IgD-negative memory B cell (primary cell): ENCODE data around the gene OR10AD1. TPM values are rescaled to one million over a fixed set of nuclear protein-coding genes. Genes with fewer than 3 reads are reported as not detected.

ENCODE experiments used
- H3K27ac Mint-ChIP-seq, 3 donors: one replicate each; pipeline ENCODE4 v1.8.0; 2020 to 2022; ENCODE audit warnings: mild to moderate bottlenecking in 3 of 3, mixed read lengths in 3 of 3, moderate library complexity in 1 of 3
- H3K27me3 Mint-ChIP-seq: one replicate; pipeline ENCODE4 v1.8.0; 2021; ENCODE audit warnings: mixed read lengths
- H3K36me3 Mint-ChIP-seq: one replicate; pipeline ENCODE4 v1.8.0; 2020; ENCODE audit warnings: mild to moderate bottlenecking, mixed read lengths
- H3K4me1 Mint-ChIP-seq, 3 donors: one replicate each; pipeline ENCODE4 v1.8.0; 2020 to 2022; ENCODE audit warnings: mixed read lengths in 3 of 3, mild to moderate bottlenecking in 1 of 3
- H3K4me3 Mint-ChIP-seq, 4 donors: one replicate each; pipeline ENCODE4 v1.8.0; 2020 to 2022; ENCODE audit warnings: mild to moderate bottlenecking in 4 of 4, mixed read lengths in 4 of 4, moderate library complexity in 3 of 4
- H3K9me3 Mint-ChIP-seq, 3 donors: one replicate each; pipeline ENCODE4 v1.8.0; 2020 to 2021; ENCODE audit warnings: mixed read lengths in 3 of 3, mild to moderate bottlenecking in 1 of 3
- polyA plus RNA-seq: library from polyadenylated mRNA; unstranded; fragments of 300-500 nt; fragmentation: Illumina TruSeq; gene quantifications from one replicate; pipeline ENCODE4 v1.2.3, GENCODE V29; 2021

OR10AD1 gene
- polyA plus RNA-seq, 1 donor from 2014 or later: not detected

DNA sequence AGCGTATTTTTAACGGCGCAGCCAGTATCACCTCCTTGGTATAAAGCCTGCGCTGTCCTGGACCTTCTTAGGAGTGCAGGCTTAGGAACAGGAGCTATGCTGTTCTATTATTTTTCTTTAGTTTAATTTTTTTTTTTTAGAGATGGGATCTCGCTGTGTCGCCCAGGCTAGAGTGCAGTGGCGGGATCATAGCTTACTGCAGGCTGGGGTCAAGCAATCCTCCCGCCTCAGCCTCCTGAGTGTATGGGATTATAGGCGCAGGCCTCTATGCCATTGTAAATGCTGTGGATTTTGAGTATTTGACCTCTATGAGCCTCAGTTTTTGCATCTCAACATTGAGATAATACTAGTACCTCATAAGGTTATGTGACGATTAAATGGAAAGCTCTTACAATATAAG lies 4.1 kb downstream of the OR10AD1 start:
- peak overlapping the region; percentile 76 to 98 (median 91) for H3K27ac Mint-ChIP-seq
- no peaks in the 10 kb centered on the region for H3K27me3 Mint-ChIP-seq
- peaks cover 4 to 21% (median 6%) of the 10 kb centered on the region in 3 donors for H3K4me1 Mint-ChIP-seq
- H3K9me3 Mint-ChIP-seq: peaks cover 4 to 8% (median 7%) of the 10 kb centered on the region in 3 donors
- H3K4me3 Mint-ChIP-seq: peak overlapping the region; percentile 85 to 98 (median 92)
- no peaks in the 10 kb centered on the region for H3K36me3 Mint-ChIP-seq

DNA sequence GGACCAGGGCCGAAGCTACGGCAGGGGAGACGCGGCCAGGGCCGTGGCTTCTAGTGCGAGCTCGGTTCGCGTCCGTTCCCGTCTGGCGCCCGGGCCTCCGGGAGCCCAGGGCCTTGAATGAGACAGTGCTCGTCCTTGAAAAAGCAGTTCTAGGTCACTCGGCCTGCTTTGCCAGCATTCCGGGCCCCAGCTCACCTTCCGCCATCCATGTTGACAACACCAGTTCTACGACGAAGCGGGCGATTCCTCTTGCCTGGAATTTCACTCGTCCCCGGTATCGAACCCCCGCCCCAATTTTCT lies 4.5 kb downstream of the OR10AD1 start:
- H3K36me3 Mint-ChIP-seq: no peaks in the 10 kb centered on the region

DNA sequence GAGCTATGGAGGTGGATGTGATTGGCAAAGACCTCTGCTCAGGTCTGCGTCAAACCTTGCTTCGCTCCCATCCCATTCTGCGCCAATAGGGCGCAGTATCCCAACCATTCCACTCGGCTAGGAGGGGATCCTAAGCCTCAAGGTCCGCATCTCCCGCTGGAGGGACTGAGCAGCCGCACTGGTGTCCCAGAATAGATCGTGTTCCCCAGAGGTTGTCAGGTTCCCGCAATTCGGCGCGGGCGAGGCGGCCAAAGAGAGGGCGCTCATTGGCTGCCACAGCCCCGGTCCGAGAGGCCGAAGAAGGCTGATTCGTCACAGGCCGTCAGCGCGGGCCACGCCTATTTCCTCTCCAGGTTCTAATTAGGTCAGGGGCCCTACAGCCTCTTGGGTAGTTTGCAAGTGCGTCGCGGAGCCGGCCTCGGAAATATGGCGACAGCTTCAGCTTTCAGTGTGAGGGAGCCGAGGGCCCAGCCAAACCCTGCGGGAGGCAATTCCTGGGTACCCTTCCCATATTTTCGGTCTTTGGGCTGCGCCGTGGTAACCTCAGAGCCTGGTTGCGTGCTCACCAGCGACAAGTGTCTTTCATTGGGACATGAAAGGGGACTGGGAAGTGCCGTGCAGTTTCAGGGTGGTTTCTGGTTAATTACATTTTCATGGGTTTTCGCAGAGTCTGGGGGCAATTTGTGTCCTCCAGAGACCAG lies 5.0 kb downstream of the OR10AD1 start:
- Mint-ChIP-seq H3K27ac (peak overlapping the region; percentile 76 to 98 (median 91)), H3K36me3 (no peaks in the 10 kb centered on the region), H3K4me1 (peaks cover 4 to 21% (median 6%) of the 10 kb centered on the region in 3 donors), H3K27me3 (no peaks in the 10 kb centered on the region), H3K4me3 (peak overlapping the region; percentile 85 to 98 (median 92)), H3K9me3 (peaks cover 3 to 4% (median 4%) of the 10 kb centered on the region in 3 donors)

More for the DNA sequence above, 4.5 kb downstream of the OR10AD1 start:
- Mint-ChIP-seq H3K4me1 (peaks cover 4 to 21% (median 6%) of the 10 kb centered on the region in 3 donors), H3K9me3 (peaks cover 4 to 8% (median 7%) of the 10 kb centered on the region in 3 donors), H3K27me3 (no peaks in the 10 kb centered on the region), H3K4me3 (peak overlapping the region; percentile 85 to 98 (median 92)), H3K27ac (peak overlapping the region; percentile 76 to 98 (median 91))

DNA sequence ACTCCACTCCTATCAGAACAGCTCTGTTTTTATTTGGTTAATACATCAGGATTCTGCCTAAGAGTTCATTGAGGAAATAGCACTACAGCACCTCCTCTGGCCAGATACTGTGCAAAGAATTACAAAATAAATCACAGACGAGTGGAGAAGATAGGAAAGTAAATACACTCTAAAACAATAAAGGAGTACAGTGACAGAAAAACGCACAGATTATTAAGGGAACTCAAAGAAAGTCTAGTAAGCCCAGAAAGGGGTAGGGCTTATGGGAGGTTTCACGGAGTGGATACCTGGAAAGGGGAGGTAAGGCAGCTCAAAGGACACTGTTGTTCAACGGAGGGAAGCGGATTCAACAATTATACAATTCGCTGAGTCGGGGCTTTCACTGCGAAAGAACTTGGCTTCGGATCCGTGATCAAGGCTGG lies 5.5 kb downstream of the OR10AD1 start:
- Mint-ChIP-seq H3K9me3 (no peaks in the 10 kb centered on the region), H3K4me1 (peaks cover 4 to 21% (median 6%) of the 10 kb centered on the region in 3 donors), H3K27ac (peak overlapping the region; percentile 76 to 98 (median 91)), H3K4me3 (peak overlapping the region; percentile 85 to 98 (median 92)), H3K36me3 (no peaks in the 10 kb centered on the region), H3K27me3 (no peaks in the 10 kb centered on the region)

DNA sequence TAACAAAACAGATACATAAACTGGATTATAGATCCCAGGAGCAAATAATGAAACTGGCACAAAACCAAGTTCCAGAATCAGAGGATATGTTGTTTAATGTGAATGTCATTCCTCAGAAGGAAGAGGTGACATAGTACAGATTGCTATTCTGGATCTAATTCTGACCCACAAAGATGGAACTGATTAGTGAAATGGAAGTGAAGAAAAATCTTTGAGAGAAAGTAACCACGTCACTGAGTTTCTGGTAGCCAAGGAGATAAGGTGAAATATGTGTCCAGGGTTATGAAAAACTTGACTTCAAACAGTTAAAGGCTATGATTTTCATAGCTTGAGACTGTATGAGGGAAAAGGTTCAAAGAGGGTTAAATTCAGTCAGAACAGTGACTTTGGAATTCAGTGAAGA lies 8.3 kb downstream of the OR10AD1 start:
- Mint-ChIP-seq H3K4me1 (peaks cover 4 to 16% (median 5%) of the 10 kb centered on the region in 3 donors), H3K4me3 (peak overlapping the region in 1 of 4 donors; percentile 44), H3K27ac (no peak overlapping the region), H3K9me3 (no peaks in the 10 kb centered on the region), H3K27me3 (no peaks in the 10 kb centered on the region), H3K36me3 (no peaks in the 10 kb centered on the region)

DNA sequence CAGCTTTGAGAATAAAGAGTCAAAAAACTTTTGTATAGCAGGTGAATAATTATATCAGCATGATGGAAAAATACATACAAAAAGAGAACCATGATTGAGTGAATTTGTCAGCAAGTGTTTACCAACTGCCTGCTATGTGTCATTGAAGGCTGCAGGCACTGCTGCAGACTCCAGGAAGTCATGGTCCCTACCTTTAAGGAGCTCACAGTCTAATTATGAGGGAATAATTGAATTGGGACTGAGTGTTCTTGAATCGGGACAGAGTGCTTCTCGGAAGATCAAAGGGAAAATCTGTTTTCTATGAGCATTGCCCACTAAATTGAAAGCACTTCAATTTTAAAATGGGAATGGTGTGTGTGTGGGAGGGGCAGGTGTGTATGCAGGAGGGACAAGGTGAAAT lies 9.5 kb downstream of the OR10AD1 start:
- peak overlapping the region in 1 of 4 donors; percentile 43 for H3K4me3 Mint-ChIP-seq
- no peaks in the 10 kb centered on the region for H3K9me3 Mint-ChIP-seq
- peaks cover 0 to 6% (median 3%) of the 10 kb centered on the region in 3 donors for H3K4me1 Mint-ChIP-seq
- no peak overlapping the region for H3K27ac Mint-ChIP-seq
- H3K36me3 Mint-ChIP-seq: no peaks in the 10 kb centered on the region
- no peaks in the 10 kb centered on the region for H3K27me3 Mint-ChIP-seq

DNA sequence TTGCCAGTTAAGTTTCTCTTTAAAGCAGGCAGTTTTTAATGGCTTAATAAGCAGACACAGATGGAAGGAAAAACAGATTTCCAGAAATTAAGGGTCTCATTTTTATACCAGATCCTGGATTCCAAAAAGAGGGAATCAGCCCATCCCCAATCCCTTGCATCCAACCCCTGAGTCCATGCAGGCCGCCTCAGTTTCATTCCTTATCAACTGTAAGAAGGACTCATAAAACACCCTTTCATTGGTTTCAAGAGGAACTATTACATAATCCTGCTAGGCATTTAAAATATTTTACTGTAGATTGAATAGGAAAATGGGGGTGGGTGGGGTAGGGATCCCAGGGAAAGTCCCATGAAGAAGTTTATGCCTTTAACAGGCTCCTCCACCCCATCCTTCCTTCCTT lies 10.2 kb downstream of the OR10AD1 start:
- Mint-ChIP-seq H3K4me3 (peak overlapping the region in 1 of 4 donors; percentile 6), H3K36me3 (no peaks in the 10 kb centered on the region), H3K9me3 (no peaks in the 10 kb centered on the region), H3K27me3 (no peaks in the 10 kb centered on the region), H3K4me1 (peaks cover 0 to 6% (median 3%) of the 10 kb centered on the region in 3 donors), H3K27ac (no peak overlapping the region)

DNA sequence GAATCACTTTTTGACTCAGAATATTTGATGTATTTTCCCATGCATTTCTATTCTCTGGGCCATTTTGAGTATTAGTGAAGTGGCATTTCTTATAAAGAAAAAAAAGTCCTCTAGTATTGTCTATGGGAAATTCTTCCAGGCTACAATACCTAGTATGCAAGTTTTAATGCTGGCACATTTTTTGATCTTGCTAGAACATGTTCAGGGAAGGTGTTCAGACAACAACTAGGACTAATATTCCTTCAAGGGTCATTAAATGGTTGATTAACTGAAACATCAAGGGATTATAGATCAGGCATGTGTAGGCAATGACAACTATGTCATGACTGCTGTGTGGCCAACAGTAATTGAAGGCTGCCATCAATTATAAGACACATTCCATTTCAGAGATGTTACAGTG lies 12.0 kb downstream of the OR10AD1 start:
- Mint-ChIP-seq H3K36me3 (no peaks in the 10 kb centered on the region), H3K4me1 (no peaks in the 10 kb centered on the region), H3K9me3 (no peaks in the 10 kb centered on the region), H3K27me3 (no peaks in the 10 kb centered on the region), H3K27ac (no peak overlapping the region), H3K4me3 (no peak overlapping the region)

DNA sequence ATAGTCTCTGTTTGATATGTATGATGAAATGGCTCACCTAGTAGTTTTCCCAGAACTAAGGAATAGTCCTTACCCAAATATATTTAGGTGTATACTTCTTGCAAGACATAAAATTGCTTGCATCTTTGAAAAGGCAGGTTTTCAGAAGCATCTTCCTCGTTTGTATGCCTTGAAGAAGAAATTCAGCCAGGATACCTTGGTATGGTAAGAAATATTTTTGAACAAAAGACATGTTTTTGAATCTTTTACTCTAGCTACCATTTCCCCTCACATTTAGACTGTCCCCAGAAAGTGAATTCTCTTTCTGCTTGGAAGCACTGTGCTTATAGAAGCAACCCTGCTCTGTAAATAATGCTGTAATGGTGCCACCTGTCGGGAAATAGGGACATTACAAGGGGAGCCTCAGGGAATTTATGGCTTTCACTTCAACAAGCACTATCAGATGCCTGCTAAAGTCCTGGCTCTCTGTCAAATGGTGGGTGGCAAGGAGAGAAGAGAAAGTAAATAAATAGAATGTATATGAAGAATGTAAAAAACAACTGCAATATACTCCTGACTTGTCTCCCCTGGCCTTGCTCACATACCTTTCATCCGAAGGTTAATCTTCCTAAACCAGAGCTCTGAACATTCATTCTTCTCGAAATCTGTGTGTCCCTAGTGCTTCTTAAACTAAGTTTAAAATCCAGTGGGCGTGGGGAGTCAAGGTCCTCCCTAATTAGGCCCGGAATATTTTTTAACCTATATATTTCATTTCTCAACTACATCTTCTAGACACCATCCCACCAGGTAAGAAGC lies 13.6 kb downstream of the OR10AD1 start:
- Mint-ChIP-seq H3K9me3 (no peaks in the 10 kb centered on the region), H3K27me3 (peaks cover 13% of the 10 kb centered on the region), H3K4me1 (peaks cover 3 to 8% (median 6%) of the 10 kb centered on the region in 3 donors), H3K27ac (no peak overlapping the region), H3K36me3 (no peaks in the 10 kb centered on the region), H3K4me3 (no peak overlapping the region)

DNA sequence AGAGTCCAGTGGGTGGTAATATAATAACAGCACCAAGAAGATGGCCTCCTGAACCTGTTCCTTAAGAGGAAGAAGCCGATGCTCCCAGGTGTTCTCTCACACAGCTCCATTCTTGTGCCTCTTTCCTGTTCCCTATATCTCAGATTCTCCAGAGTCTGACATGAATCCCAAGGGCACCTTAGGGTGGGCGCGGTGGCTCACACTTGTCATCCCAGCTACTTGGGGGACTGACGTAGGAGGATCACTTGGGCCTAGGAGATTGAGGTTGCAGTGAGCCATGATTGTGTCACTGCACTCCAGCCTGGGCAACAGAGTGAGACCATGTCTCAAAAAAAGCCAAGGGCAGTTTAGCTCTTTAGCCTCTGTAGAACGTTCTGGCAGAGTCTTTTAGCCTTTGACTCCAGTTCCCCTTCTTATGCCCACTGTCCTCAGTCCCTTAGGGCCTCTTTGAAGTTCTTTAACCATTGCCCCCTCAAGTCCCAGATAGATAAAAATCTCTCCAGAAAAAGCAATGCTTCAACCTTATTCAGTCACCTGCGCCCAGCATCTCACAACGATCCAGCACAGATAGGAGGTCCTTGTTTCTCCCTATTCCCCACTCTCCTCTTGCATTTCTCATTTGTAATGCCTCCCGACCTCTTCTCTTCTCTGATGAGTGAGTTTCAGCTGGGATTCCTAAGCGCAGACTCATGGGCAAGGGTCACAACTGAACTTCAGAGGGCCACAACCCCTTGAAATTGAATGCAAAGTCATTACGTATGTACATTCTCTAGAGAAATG lies 15.0 kb downstream of the OR10AD1 start:
- Mint-ChIP-seq H3K4me1 (peaks cover 7 to 9% (median 7%) of the 10 kb centered on the region in 3 donors), H3K27ac (no peak overlapping the region), H3K9me3 (no peaks in the 10 kb centered on the region), H3K27me3 (peaks cover 21% of the 10 kb centered on the region), H3K4me3 (no peak overlapping the region), H3K36me3 (no peaks in the 10 kb centered on the region)

DNA sequence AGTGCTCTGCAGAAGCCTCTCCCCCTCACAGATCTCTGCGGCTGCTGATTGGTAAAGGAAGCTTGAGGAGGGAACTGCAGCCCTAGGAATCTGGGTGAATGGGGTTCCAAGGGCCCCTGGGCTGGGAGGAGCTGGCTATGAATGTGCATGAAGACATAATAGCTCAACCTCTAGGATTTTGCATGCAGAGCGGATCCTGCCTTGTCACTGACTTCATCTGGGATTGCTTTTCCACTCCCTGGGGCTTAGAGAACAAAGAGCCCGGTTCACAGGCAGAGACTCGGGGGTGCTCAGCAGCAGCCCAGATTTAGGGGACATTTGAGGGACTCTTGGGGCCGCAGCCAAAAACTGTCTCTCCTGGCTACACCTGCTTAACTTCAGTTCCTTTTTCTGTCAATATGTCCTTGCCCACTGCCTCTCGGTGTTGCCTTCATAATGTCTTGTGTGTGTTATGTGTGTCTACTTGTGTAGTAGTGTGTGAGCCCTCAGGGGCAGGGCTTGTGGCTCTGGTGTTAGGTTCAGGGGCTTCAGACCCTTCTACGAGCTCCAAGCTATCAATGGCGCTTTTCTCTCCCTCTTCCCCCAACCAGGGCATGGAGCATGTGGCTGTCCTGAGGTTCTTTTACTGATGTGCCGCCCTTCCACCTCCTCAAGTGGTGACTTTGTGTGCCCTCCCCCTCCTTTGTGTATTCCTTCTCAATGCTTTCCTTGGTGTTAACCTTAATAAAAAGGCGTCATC lies 17.7 kb downstream of the OR10AD1 start:
- Mint-ChIP-seq H3K36me3 (no peaks in the 10 kb centered on the region), H3K27ac (peak overlapping the region in 2 of 3 donors; percentile 66 to 85), H3K27me3 (peaks cover 22% of the 10 kb centered on the region), H3K4me1 (peaks cover 11 to 20% (median 12%) of the 10 kb centered on the region in 3 donors), H3K4me3 (peak overlapping the region; percentile 47 to 90 (median 82)), H3K9me3 (no peaks in the 10 kb centered on the region)

DNA sequence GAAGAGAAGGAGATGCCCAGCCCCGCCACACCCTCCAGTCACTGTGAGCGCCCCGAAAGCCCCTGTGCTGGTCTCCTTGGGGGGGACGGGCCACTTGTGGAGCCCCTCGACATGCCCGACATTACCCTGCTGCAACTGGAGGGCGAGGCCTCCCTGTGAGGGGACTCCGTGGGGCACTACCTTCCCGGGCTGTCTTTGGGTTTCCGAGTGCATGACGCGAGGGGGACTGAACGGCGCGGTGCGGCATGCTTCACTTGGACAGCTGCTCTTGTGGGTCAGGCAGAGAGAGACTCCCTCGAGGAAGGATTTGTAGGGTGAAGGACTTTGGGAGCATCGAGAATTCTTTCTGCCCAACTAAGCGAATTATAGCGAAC lies 18.6 kb downstream of the OR10AD1 start:
- peak overlapping the region in 3 of 4 donors; percentile 68 to 90 (median 83) for H3K4me3 Mint-ChIP-seq
- peaks cover 11 to 20% (median 12%) of the 10 kb centered on the region in 3 donors for H3K4me1 Mint-ChIP-seq
- no peaks in the 10 kb centered on the region for H3K36me3 Mint-ChIP-seq
- peaks cover 25% of the 10 kb centered on the region for H3K27me3 Mint-ChIP-seq
- H3K27ac Mint-ChIP-seq: peak overlapping the region in 1 of 3 donors; percentile 66
- no peaks in the 10 kb centered on the region for H3K9me3 Mint-ChIP-seq

DNA sequence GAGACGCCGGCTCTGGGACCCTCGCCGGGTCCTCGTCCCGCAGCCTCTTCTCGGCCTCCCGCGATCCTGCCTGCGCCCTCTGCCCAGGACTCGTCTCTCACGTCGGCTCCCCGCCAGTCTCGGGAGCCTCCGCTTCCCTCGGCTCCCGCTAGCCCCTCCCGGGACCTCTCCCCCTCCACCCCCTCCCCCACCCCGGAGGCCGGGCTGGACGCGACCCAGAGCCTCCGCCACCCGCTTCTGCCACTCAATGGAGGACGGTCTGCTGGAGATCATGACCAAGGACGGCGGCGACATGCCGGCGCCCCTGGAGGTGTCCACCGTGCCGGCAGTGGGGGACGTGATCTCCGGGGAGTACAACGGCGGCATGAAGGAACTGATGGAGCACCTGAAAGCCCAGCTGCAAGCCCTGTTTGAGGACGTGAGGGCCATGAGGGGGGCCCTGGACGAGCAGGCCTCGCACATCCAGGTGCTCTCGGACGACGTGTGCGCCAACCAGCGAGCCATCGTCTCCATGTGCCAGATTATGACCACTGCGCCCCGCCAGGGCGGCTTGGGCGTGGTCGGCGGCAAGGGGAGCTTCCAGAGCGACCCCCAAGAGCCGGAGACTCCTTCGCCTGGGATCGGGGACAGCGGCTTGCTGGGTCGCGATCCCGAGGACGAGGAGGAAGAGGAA lies 19.1 kb downstream of the OR10AD1 start:
- H3K4me3 Mint-ChIP-seq: peak overlapping the region; percentile 92 to 99 (median 96)
- peaks cover 25% of the 10 kb centered on the region for H3K27me3 Mint-ChIP-seq
- H3K4me1 Mint-ChIP-seq: peaks cover 11 to 20% (median 12%) of the 10 kb centered on the region in 3 donors
- H3K9me3 Mint-ChIP-seq: no peaks in the 10 kb centered on the region
- H3K36me3 Mint-ChIP-seq: peaks cover 1% of the 10 kb centered on the region
- H3K27ac Mint-ChIP-seq: peak overlapping the region in 2 of 3 donors; percentile 66 to 83
